ENCODE results near the gene CALML6. TPM values are rescaled to one million over a fixed set of nuclear protein-coding genes. Genes with fewer than 3 reads are reported as not detected.

CALML6 gene
- total RNA-seq, 4 donors from 2014 or later: 4.8 to 7.0 TPM; not detected in 2

- no peak overlapping the region for H3K4me3 ChIP-seq
- no peak overlapping the region for H3K27ac ChIP-seq
- H3K9me3 ChIP-seq: no peaks in the 10 kb centered on the region
- ATAC-seq: no peak
- H3K27me3 ChIP-seq: no peaks in the 10 kb centered on the region
- H3K36me3 ChIP-seq: no peaks in the 10 kb centered on the region
- TF ChIP-seq POLR2A (IDR thresholded peaks at IDR 0.05) (no peak), CTCF (IDR thresholded peaks at IDR 0.05 in 4 of 5, conservative IDR thresholded peaks at IDR 0.05 in 1 of 5) (no peak)
- intact Hi-C loops (cut with DNase I; ENCODE audit: low total_unique reads) (no loop called here), in situ Hi-C loops (cut with MboI; ENCODE audit: low sequenced_read_pairs in 4 of 4) (no loop called here)
- H3K4me1 ChIP-seq: peaks cover 20 to 31% of the 10 kb centered on the region in 2 donors
- DNase-seq: peak in 1 of 2 donors; percentile 18
Observed at GRCh38 chr1:1920608-1921458, 5.8 kb downstream of the CALML6 start.

GRCh38 chr1:1921459-1921862 lies 6.4 kb downstream of the CALML6 start:
- intact Hi-C loops (cut with DNase I; ENCODE audit: low total_unique reads) (no loop called here), in situ Hi-C loops (cut with MboI; ENCODE audit: low sequenced_read_pairs in 4 of 4) (no loop called here)

GRCh38 chr1:1921901-1922701 lies 7.0 kb downstream of the CALML6 start:
- DNase-seq (no peak), ATAC-seq (no peak)
- no peak overlapping the region for H3K27ac ChIP-seq
- H3K36me3 ChIP-seq: no peaks in the 10 kb centered on the region
- TF ChIP-seq POLR2A (IDR thresholded peaks at IDR 0.05) (no peak), CTCF (IDR thresholded peaks at IDR 0.05 in 4 of 5, conservative IDR thresholded peaks at IDR 0.05 in 1 of 5) (no peak)
- H3K4me3 ChIP-seq: no peak overlapping the region
- intact Hi-C loops (cut with DNase I; ENCODE audit: low total_unique reads): no loop called here
- peaks cover 13 to 19% of the 10 kb centered on the region in 2 donors for H3K4me1 ChIP-seq
- in situ Hi-C loops (cut with MboI; ENCODE audit: low sequenced_read_pairs in 4 of 4): no loop called here
- H3K27me3 ChIP-seq: no peaks in the 10 kb centered on the region
- H3K9me3 ChIP-seq: no peaks in the 10 kb centered on the region

More at GRCh38 chr1:1921459-1921862, 6.4 kb downstream of the CALML6 start:
- no peaks in the 10 kb centered on the region for H3K27me3 ChIP-seq
- no peaks in the 10 kb centered on the region for H3K9me3 ChIP-seq
- no peak overlapping the region for H3K27ac ChIP-seq
- peak in 1 of 2 donors; percentile 15 for DNase-seq
- ATAC-seq: no peak
- H3K4me1 ChIP-seq: peaks cover 16 to 25% of the 10 kb centered on the region in 2 donors
- TF ChIP-seq POLR2A (IDR thresholded peaks at IDR 0.05) (no peak), CTCF (IDR thresholded peaks at IDR 0.05 in 4 of 5, conservative IDR thresholded peaks at IDR 0.05 in 1 of 5) (no peak)
- H3K4me3 ChIP-seq: no peak overlapping the region
- no peaks in the 10 kb centered on the region for H3K36me3 ChIP-seq

GRCh38 chr1:1922702-1922955 lies 7.6 kb downstream of the CALML6 start:
- Histone ChIP-seq H3K27me3 (no peaks in the 10 kb centered on the region), H3K4me1 (peaks cover 9 to 13% of the 10 kb centered on the region in 2 donors), H3K9me3 (no peaks in the 10 kb centered on the region), H3K27ac (no peak overlapping the region), H3K4me3 (no peak overlapping the region), H3K36me3 (no peaks in the 10 kb centered on the region)
- DNase-seq: no peak
- no peak for ATAC-seq
- intact Hi-C loops (cut with DNase I; ENCODE audit: low total_unique reads) (no loop called here), in situ Hi-C loops (cut with MboI; ENCODE audit: low sequenced_read_pairs in 4 of 4) (no loop called here)
- TF ChIP-seq CTCF (IDR thresholded peaks at IDR 0.05 in 4 of 5, conservative IDR thresholded peaks at IDR 0.05 in 1 of 5) (no peak), POLR2A (IDR thresholded peaks at IDR 0.05) (no peak)

All from gastrocnemius medialis (tissue), 4 donors.